Activated CD4-positive, alpha-beta T cell treated with anti-CD3 and anti-CD28 coated beads, Interleukin-2, amount 50 U/mL, for 16 hours (primary cell): ENCODE results near the gene CXXC5.

Experiments used
- DNase-seq: peaks from one replicate; pipeline ENCODE4 v3.0.0-alpha.2; 2020

The CXXC5 gene

GRCh38 chr5:139683295-139684271 is 35.4 kb downstream of the CXXC5 start:
- DNase-seq, result no peak

DNA sequence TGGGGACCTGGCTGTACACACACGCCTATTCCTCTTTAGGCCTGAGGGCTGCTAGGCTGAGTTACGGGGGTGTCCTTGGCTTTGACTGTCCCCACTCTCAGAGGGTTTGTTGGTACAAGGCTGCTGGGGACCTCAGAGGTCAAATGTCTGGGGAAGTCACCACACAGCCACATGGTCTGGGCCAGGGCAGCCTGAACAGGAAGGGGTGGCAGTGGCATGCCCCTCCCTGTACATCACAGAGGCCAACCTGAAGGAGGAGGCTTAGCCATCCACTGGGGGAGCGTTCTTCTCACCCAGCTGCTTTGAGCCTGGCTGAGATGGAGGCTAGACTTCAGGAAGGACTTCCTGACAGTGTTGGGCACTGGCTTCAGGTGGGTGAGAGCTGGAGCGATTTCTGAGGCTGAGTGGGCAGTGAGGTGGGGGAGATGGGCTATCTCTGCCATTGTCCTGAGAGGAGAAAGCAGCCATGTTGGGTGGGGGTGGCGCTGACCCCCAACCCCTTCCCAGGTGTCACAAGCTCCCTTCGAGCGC is 36.3 kb downstream of the CXXC5 start:
- no peak for DNase-seq

DNA sequence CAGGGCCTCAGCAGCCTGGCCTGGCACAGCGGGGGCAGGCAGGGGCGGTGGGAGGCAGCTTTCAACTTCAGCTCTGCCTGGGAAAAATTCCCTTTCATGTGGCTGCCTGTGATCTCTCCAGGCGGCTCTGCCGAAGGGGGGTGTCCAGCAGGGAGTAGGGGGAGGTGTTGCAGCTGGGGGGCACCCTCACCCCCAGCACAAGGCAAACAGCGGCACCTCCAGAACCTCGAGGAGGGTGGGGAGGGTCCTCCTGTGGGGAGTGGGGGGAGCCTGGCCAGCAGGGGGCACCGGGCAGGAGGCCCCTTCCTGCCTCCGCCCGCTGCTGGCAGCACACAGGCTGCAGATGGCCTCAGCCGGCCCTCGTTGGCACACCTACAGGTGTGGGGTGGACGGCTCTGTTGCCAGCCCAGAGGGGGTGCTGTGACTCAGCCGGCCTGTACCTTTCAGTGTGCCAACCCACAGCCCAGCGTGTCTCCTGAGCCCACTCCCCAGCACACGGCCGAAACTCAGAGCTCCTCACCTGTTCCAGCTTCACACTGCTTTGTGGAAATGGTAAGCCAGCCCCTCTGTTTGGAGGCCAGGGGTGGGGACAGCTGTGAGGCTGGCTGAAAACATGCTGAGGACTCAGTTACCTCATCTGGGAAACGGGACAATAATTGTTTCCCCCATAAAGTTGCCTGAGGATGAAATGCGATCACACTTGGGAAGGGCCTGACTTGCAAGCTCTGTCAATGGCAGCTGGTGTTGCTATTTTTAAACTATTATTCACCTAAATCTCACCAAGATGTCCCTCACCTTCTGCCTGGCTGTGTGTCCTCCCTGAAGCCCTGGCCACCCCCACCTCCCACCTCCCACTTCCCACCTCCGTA is 37.0 kb downstream of the CXXC5 start:
- DNase-seq, result no peak

DNA sequence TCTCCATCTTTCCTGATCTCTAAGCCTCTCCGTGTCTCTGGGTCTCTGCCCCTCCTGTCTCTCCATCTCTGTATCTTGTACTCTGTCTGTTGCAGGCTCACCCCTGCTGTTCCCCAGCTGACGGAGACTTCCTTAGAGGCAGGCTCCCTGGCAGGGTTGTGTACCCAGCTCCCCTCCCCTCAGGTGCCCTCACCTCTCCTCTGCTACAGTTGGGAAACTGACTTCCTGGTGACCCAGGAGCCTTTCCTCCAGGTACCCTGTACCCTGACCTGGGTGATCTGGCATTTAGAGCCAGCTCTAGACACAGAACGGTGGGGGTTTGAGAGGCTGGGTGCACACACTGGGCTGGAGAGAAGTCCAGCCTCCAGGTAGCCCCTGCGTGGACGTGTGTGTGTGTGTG is 37.7 kb downstream of the CXXC5 start:
- DNase-seq, result no peak

DNA sequence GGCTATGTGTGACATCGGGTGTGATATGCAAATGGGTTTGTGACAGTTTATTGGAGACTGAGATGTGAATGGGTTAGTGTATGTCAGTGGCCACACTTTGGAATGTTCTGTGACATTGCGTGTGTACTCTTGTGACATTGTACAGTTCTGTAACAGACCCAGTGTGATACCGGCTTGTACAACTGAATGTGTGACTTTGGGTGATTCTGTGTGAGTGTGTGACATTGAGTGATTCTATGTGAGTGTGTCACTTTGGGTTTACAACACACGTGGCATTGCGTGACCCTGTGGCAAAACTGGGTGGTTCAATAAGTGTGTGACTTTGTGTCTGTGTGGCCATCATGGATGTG is 38.2 kb downstream of the CXXC5 start:
- DNase-seq, result no peak

DNA sequence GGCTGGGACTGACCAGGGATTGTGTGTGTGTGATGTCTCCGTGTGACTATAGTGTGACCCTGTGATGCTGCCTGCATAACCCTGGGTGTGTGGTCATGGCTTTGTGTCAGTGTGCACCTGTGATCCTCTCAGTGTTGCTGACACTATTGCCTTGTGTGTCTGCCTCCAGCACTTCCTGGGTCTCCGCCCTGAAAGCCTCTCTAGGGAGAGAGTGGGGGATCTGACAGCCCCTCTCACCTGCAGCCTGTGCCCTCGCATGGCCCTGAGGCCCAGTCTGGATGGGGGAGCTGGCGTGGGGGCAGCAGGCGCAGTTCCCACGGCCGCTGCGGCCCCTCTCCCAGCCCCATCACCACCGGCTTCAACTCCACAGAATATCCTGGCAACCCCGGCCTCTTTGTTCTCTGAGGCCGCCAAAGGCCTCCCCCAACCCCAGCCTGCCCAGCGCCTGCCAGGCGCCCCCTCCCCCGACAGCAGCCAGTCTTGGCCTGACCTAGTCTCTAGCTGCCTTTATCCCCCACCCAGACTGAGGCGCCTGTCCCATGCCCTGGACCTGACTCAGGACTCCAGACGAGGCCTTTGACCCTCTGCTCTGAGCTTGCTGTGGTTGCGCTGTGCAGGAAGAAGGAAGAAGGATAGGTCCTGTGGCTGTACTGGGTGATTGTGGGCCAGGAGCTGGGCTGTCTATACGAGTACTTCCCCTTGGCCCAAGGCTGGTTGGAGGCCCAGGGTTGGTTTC is 38.7 kb downstream of the CXXC5 start:
- no peak for DNase-seq

GRCh38 chr5:139687656-139688055 is 39.5 kb downstream of the CXXC5 start:
- no peak for DNase-seq

DNA sequence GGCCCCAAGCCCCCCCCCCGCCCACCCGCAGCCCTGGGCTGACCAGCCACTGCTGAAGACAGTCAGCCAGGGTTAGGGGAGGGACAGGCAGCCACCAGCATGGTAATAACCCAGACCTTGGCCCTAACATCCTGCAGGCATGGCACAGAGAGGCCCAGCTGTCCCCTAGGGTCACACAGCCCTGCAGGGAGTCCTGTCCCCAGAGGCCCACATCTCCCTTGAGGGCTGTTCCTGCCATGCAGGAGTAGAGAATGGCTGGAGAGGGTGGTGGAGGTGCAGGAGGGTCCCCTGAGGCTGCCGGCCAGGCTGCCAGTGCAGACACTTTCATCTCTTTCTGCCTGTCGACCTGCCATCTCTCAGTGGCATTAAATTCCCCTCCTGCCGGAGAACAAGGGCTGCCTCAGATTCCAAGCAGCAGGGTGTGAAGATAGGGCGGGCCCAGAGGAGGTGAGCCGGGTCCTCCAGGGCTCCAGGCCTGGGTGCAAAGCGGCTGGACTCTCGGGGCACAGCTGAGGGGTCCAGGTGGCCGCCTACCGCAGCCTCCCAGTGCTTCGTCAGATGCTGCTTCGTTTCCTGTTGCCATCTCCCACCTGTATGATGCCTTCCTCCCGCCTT is 40.0 kb downstream of the CXXC5 start:
- no peak for DNase-seq

GRCh38 chr5:139688751-139689372 is 40.7 kb downstream of the CXXC5 start:
- DNase-seq, result no peak

- DNase-seq, result no peak
Observed at GRCh38 chr5:139689631-139690063, 41.5 kb downstream of the CXXC5 start.

DNA sequence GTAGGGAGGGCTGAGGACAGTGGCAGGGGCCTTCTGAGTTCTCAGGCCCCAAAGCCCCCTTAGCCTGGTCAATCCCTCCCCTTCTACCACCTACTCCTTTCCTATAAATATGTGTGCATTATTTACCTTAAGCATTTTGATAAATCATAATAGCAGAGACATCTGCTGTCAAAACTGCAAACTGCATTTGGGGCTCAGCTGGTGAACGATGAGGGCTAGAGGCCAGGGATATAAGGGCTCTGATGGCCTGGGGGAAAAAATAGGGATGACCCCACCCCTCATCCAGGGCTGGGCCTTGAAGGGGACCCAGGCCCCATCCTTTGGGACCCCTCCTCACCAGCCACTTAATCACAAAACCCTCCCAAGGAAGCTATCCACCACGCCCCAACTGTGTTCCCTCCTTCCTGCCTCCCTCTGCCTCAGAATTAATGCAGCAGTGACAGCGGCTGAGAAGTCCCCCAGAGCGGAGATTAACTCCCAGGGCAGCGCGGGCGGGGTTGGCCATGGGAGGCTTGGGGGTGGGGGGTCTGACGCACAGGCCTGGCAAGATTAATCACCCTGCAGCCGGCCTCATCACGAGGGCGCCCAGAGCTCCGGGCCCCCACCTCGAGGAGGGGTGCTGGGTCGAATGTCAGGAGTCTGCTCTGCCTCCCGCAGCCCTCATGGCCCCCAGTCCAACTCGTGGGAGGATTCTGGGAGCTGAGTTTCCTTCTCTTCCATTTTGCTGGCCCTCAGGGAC is 42.1 kb downstream of the CXXC5 start:
- DNase-seq, result peak; percentile 24

GRCh38 chr5:139690803-139691629 is 42.9 kb downstream of the CXXC5 start:
- no peak for DNase-seq

GRCh38 chr5:139692148-139692547 is 44.0 kb downstream of the CXXC5 start:
- no peak for DNase-seq

- DNase-seq, result no peak
Observed at GRCh38 chr5:139692679-139693308, 44.6 kb downstream of the CXXC5 start.

DNA sequence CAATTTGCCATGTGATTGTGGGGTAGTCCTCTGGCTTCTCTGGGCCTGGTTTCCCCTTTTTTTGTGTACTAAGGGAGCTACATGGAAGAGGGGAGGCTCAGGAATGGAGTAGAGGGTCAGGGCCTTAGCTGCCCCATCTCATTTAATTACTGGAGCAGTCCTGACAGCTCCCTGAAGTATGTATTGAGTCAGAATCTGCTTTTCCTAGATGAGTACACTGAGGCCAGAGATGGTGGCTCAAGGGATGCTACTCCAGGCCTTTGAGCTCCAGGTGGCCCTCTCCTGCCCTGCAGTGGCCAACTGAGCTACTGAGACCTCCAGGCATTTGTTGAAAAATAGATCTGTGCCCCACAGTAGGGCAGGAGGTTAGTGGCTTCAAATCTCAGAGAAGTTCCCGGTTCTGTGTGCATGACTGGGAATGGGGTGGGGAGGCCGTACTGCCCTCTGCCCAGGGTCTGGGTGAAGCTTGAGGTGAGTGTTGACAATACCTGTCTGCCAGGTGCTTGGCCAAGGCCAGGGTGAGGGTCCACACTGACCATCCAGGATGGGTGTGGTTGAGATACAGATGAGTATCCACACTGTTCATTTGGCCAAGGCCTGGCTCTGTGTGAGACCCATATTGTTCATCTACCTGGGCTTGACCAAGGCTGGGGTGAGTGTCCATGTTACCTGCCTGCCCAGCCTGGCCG is 45.7 kb downstream of the CXXC5 start:
- DNase-seq, result no peak

DNA sequence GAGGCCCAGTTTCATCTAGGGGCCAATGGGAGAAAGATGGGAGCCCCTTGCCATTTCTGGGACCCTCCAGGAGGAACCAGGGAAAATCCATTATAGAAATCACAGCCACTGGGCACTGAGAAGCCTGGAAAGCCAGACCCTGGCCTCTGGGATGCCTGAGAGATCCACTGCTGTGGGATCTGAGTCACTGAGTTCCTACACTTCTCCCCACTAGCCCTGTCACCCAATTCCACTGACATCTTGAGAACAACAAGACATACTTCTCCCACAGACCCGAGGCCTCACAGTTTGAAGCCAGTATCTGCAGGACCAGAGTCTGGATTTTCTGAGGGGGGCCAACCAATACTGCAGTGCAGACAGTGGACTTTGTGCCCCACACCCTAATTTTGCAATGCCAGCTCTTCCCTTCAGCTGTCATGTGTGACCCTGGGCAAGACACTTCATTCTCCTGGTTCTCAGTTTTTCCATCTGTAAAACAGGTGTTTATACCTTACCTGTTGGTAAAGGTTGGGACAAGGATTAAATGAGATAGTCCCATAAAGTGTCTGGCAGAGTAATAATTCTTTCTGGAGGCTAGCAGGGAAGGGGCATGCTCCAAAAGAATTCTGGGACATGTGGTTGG is 46.5 kb downstream of the CXXC5 start:
- DNase-seq, result no peak

GRCh38 chr5:139695178-139695573 is 47.0 kb downstream of the CXXC5 start:
- no peak for DNase-seq

DNA sequence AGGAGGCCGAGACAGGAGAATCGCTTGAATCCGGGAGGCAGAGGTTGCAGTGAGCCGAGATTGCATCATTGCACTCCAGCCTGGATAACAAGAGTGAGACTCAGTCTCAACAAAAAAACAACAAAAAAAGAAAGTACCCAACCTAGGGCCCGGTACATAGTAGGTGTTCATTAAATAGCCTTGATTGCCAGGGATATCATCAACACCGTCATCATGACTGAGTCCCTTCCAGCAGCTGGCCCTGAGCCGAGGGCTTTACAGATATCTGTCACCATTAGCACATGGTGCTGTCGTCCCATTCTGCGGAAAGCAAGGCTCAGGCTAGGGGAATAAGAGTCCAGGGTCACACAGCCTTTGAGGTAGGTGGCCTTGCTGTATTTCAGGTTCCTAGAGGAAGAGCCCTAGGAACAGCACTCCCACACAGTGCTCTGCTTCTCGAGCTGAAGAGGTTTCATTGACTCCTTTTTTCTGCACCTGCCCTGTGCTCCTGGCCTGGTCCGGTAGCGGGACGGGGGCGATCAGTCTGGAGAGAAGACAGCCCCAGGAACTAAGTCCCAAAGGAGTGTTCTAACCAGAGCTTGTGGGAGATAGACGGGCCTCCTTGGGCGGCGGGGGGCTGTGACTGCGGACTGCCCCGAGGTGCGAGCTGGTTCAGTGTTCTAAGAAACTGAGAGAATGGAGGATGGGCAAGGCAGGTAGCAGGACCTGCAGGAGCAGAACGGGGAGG is 48.2 kb downstream of the CXXC5 start:
- DNase-seq, result no peak
